OCI-LY3 (cell line): ENCODE results near the gene KCNIP4.

ENCODE experiments used
- CTCF ChIP-seq: fragments of 200-600, 300-600 bp; sonication (generic); IDR thresholded peaks from 2 replicates; pipeline ENCODE4 v1.5.1; 2014; ENCODE audit warnings: antibody characterized with exemption, low read length, low read depth
- EZH2phosphoT487 ChIP-seq: fragments of 200-600 bp; shearing (Covaris generic); IDR thresholded peaks from 2 replicates; pipeline ENCODE4 v1.6.1; 2018; ENCODE audit warnings: antibody characterized with exemption, mixed run types, low read depth

- TF ChIP-seq CTCF, result no peak
- no peak for TF ChIP-seq EZH2phosphoT487
Measured at GRCh38 chr4:21061902-21062301, 886.7 kb downstream of the KCNIP4 start.
